Activated T-helper 2 cell treated with anti-CD3 and anti-CD28 coated beads, Interferon-gamma antibody, Interleukin-2, Interleukin-4, amounts not matched to agents 10 μg/mL and 5 μg/mL and 100 μg/mL, durations not matched to agents 14 hours and 24 hours and 36 hours (primary cell): ENCODE measurements around the gene LYAR. TPM values are rescaled to one million over a fixed set of nuclear protein-coding genes. Genes with fewer than 3 reads are reported as not detected.
A peak's percentile ranks its signal among the peaks of the same experiment; 100 is the strongest.

Experiments used
- DNase-seq: peaks from one replicate; pipeline ENCODE4 v3.0.0; 2021; ENCODE audit warnings: low spot score
- H3K27ac Mint-ChIP-seq: one replicate; pipeline ENCODE4 v1.8.0; 2021; ENCODE audit warnings: mixed read lengths
- H3K27me3 Mint-ChIP-seq: one replicate; pipeline ENCODE4 v1.8.0; 2021; ENCODE audit warnings: low read depth, mixed read lengths
- H3K36me3 Mint-ChIP-seq: one replicate; pipeline ENCODE4 v1.8.0; 2021; ENCODE audit warnings: low read depth, mixed read lengths
- H3K4me1 Mint-ChIP-seq: one replicate; pipeline ENCODE4 v1.8.0; 2021; ENCODE audit warnings: low read depth, mixed read lengths
- H3K4me3 Mint-ChIP-seq: one replicate; pipeline ENCODE4 v1.8.0; 2021; ENCODE audit warnings: low read depth, mild to moderate bottlenecking, moderate library complexity, mixed read lengths
- H3K9me3 Mint-ChIP-seq: one replicate; pipeline ENCODE4 v1.8.0; 2021; ENCODE audit warnings: mixed read lengths
- intact Hi-C: fragments of 100-400 bp; cut with micrococcal nuclease; formaldehyde crosslinking; loops from one replicate; pipeline ENCODE4 v1.15.1; 2023
- total RNA-seq: library from RNA; stranded (reverse); gene quantifications from 2 replicates; pipeline ENCODE4 v1.2.3, GENCODE V29; 2022

The LYAR gene, protein sequence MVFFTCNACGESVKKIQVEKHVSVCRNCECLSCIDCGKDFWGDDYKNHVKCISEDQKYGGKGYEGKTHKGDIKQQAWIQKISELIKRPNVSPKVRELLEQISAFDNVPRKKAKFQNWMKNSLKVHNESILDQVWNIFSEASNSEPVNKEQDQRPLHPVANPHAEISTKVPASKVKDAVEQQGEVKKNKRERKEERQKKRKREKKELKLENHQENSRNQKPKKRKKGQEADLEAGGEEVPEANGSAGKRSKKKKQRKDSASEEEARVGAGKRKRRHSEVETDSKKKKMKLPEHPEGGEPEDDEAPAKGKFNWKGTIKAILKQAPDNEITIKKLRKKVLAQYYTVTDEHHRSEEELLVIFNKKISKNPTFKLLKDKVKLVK
- 61.6 and 61.7 TPM in 2 replicates for total RNA-seq

- H3K4me1 Mint-ChIP-seq = peaks cover 27% of the 10 kb centered on the region
- peak within 1 kb of the TSS; percentile 96 for H3K4me3 Mint-ChIP-seq
- H3K36me3 Mint-ChIP-seq = peaks cover 28% of the 10 kb centered on the region
- H3K9me3 Mint-ChIP-seq = no peaks in the 10 kb centered on the region
- DNase-seq = peak; percentile 96
- peak within 1 kb of the TSS; percentile 87 for H3K27ac Mint-ChIP-seq
- no peaks in the 10 kb centered on the region for H3K27me3 Mint-ChIP-seq
- intact Hi-C loops = loop anchor here (1.0 to 2.0 kb wide), 2 partner anchors 42 to 253 kb away; partner anchors contain the start of genes STX18 and TMEM128
Observed at GRCh38 chr4:4289941-4290850, at the start of gene LYAR, which contains the start of gene ZBTB49. Gene LYAR, minus strand, starts transcription at chr4:4290154. Its CDS starts 6,412 bp downstream, at chr4:4283742. Gene ZBTB49, plus strand, starts transcription at chr4:4290251. Its CDS starts 9,695 bp downstream, at chr4:4299946.

GRCh38 chr4:4339504-4340085, 49.6 kb upstream of the LYAR start:
- H3K36me3 Mint-ChIP-seq = no peaks in the 10 kb centered on the region
- DNase-seq = no peak
- H3K4me1 Mint-ChIP-seq = peaks cover 3% of the 10 kb centered on the region
- H3K4me3 Mint-ChIP-seq = no peak overlapping the region
- intact Hi-C loops = no loop called here
- H3K9me3 Mint-ChIP-seq = no peaks in the 10 kb centered on the region
- no peak overlapping the region for H3K27ac Mint-ChIP-seq
- no peaks in the 10 kb centered on the region for H3K27me3 Mint-ChIP-seq

DNA sequence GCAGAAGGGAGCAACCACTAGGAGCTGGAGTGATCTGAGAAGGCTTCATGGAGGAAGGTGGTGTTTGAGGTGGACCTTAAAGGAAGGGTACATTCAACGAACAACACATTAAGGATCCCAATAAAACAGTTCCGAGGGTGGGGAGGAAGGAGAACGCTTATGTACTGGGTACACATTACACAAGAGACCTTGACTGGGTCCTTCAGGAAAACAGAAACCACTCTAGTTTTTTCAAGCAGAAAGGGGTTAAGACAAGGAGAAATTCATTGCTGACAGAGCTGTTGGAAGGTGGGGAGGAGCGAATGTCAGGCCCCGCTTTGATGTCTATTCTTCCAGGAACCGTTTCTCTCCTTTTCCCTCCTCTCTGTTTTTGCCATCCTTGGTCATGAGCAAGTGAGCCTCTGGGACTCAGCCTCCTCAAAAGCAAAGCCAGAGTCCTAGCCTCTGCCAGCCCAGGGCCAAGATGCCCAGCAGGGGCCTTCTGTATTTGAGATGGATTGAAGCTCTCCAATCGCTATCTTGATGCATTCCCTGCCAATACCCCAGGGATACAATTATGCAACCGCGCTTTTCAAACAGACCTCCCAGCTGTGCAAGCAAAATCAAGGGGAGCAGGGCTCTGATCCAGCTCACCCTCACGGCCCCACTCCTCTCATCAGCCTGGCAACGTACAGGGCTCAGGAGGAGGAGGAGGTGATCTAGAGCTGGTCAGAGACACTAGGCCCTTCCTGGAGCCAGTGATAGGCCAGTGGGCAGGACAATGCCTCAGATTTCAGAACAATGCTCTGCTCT, 48.5 kb upstream of the LYAR start:
- H3K27me3 Mint-ChIP-seq = no peaks in the 10 kb centered on the region
- intact Hi-C loops = no loop called here
- H3K36me3 Mint-ChIP-seq = no peaks in the 10 kb centered on the region
- DNase-seq = no peak
- no peak overlapping the region for H3K27ac Mint-ChIP-seq
- no peak overlapping the region for H3K4me3 Mint-ChIP-seq
- peaks cover 4% of the 10 kb centered on the region for H3K4me1 Mint-ChIP-seq
- no peaks in the 10 kb centered on the region for H3K9me3 Mint-ChIP-seq

- intact Hi-C loops = loop anchor here (1.0 to 2.0 kb wide), 2 partner anchors 74 to 83 kb away; no protein-coding TSS in a partner anchor
- H3K27ac Mint-ChIP-seq = no peak overlapping the region
Observed at GRCh38 chr4:4334798-4335520, 45.0 kb upstream of the LYAR start.

GRCh38 chr4:4333265-4333706, 43.3 kb upstream of the LYAR start:
- no peak for DNase-seq
- H3K9me3 Mint-ChIP-seq = no peaks in the 10 kb centered on the region
- H3K27me3 Mint-ChIP-seq = no peaks in the 10 kb centered on the region
- no peaks in the 10 kb centered on the region for H3K36me3 Mint-ChIP-seq
- H3K4me3 Mint-ChIP-seq = no peak overlapping the region
- intact Hi-C loops = no loop called here
- H3K4me1 Mint-ChIP-seq = peaks cover 4% of the 10 kb centered on the region
- no peak overlapping the region for H3K27ac Mint-ChIP-seq

More at GRCh38 chr4:4334798-4335520, 45.0 kb upstream of the LYAR start:
- Mint-ChIP-seq H3K4me1 (peaks cover 4% of the 10 kb centered on the region), H3K4me3 (no peak overlapping the region), H3K9me3 (no peaks in the 10 kb centered on the region), H3K27me3 (no peaks in the 10 kb centered on the region), H3K36me3 (no peaks in the 10 kb centered on the region)
- peak; percentile 59 for DNase-seq

- no peaks in the 10 kb centered on the region for H3K9me3 Mint-ChIP-seq
- peaks cover 4% of the 10 kb centered on the region for H3K4me1 Mint-ChIP-seq
- no peak overlapping the region for H3K4me3 Mint-ChIP-seq
- no peak overlapping the region for H3K27ac Mint-ChIP-seq
- intact Hi-C loops = no loop called here
- no peak for DNase-seq
- no peaks in the 10 kb centered on the region for H3K27me3 Mint-ChIP-seq
- no peaks in the 10 kb centered on the region for H3K36me3 Mint-ChIP-seq
Observed at GRCh38 chr4:4332529-4332928, 42.6 kb upstream of the LYAR start.

DNA sequence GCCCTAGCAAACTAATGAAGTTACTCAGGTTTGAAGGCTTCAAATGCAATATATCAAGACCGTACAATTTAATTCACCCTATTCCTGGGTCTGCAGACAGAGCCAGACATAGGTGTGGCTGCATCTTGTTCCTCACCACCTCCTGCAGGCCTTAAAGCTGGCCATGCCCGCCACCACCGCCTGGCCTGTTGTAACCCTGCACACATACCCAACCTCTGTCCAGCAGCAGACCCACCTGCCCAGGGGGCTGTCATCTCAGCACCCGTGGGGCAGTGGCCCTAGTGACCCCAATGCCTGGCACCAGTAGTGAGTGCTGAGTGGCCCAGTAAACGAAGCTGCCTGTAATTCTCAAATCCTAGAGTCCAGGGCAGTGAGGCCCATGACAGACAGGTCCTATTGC, 40.8 kb upstream of the LYAR start:
- no peaks in the 10 kb centered on the region for H3K36me3 Mint-ChIP-seq
- no peak overlapping the region for H3K4me3 Mint-ChIP-seq
- H3K4me1 Mint-ChIP-seq = peaks cover 4% of the 10 kb centered on the region
- H3K27me3 Mint-ChIP-seq = no peaks in the 10 kb centered on the region
- H3K27ac Mint-ChIP-seq = no peak overlapping the region
- intact Hi-C loops = no loop called here
- H3K9me3 Mint-ChIP-seq = no peaks in the 10 kb centered on the region
- DNase-seq = no peak

- H3K27ac Mint-ChIP-seq = no peak overlapping the region
- H3K4me1 Mint-ChIP-seq = peaks cover under 1% of the 10 kb centered on the region
- no peaks in the 10 kb centered on the region for H3K27me3 Mint-ChIP-seq
- DNase-seq = no peak
- no peak overlapping the region for H3K4me3 Mint-ChIP-seq
- no peaks in the 10 kb centered on the region for H3K36me3 Mint-ChIP-seq
- intact Hi-C loops = no loop called here
- H3K9me3 Mint-ChIP-seq = no peaks in the 10 kb centered on the region
Observed at GRCh38 chr4:4329496-4329895, 39.5 kb upstream of the LYAR start.

- Mint-ChIP-seq H3K9me3 (no peaks in the 10 kb centered on the region), H3K27me3 (no peaks in the 10 kb centered on the region), H3K27ac (no peak overlapping the region), H3K4me1 (no peaks in the 10 kb centered on the region), H3K36me3 (no peaks in the 10 kb centered on the region), H3K4me3 (no peak overlapping the region)
- DNase-seq = no peak
- intact Hi-C loops = no loop called here
Observed at GRCh38 chr4:4328840-4329239, 38.9 kb upstream of the LYAR start.

DNA sequence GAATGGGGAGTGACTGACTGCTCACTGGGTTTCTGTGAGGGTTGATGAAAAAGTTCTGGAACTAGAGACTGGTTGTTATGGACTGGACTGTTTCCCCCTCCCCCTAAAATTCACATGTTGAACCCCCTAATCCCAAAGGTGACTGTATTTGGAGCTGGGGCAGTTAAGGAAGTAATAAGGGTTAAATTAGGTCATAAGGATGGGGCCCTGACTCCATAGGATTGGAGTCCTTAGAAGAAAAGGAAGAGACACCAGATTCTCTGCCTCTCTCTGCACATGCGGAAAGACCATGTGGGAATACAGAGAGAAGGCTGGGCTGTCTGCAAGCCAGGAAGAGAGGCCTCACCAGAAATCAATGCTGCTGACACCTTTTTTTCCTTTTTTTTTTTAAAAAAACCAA, 38.3 kb upstream of the LYAR start:
- H3K27ac Mint-ChIP-seq = no peak overlapping the region
- H3K4me1 Mint-ChIP-seq = no peaks in the 10 kb centered on the region
- H3K36me3 Mint-ChIP-seq = no peaks in the 10 kb centered on the region
- DNase-seq = no peak
- no peak overlapping the region for H3K4me3 Mint-ChIP-seq
- no peaks in the 10 kb centered on the region for H3K27me3 Mint-ChIP-seq
- intact Hi-C loops = no loop called here
- H3K9me3 Mint-ChIP-seq = no peaks in the 10 kb centered on the region

GRCh38 chr4:4327652-4328121, 37.7 kb upstream of the LYAR start:
- H3K4me3 Mint-ChIP-seq = no peak overlapping the region
- H3K27ac Mint-ChIP-seq = no peak overlapping the region
- H3K9me3 Mint-ChIP-seq = no peaks in the 10 kb centered on the region
- peaks cover 2% of the 10 kb centered on the region for H3K36me3 Mint-ChIP-seq
- no peaks in the 10 kb centered on the region for H3K27me3 Mint-ChIP-seq
- intact Hi-C loops = no loop called here
- H3K4me1 Mint-ChIP-seq = no peaks in the 10 kb centered on the region
- no peak for DNase-seq
